GM19438 (cell line): ENCODE measurements around the gene CLDND1.
A peak's percentile ranks its signal among the peaks of the same experiment; 100 is the strongest.

ENCODE experiments used
- ATAC-seq: cut with Tn5 transposase; IDR thresholded peaks from one replicate; pipeline ENCODE4 v1.9.1; 2021; ENCODE audit warnings: low read depth; ENCODE audit not compliant: unreplicated experiment

Gene CLDND1

GRCh38 chr3:98552232-98553020 lies 29.7 kb upstream of the CLDND1 start:
- ATAC-seq = no peak

GRCh38 chr3:98551754-98552153 lies 29.1 kb upstream of the CLDND1 start:
- ATAC-seq = no peak

GRCh38 chr3:98551236-98551635 lies 28.5 kb upstream of the CLDND1 start:
- ATAC-seq = no peak

DNA sequence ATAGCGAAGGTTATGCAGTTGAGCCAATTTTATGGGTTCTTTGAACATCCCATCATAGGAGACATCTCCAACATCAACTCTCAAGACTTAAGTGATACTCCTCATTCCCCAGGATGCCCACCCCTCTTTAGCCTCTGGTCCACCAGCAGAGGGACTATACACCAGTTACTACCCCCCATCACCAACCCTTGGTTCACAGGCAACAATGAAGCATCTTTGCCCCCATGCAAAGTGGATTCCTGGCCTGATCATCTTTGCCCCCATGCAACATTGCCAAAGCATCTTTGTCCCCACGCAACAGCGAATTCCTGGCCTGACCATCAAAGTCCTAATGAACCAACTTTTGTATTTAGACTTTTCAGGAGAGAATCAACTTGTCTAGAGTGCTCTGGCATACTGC lies 28.1 kb upstream of the CLDND1 start:
- ATAC-seq = no peak

GRCh38 chr3:98548544-98548943 lies 25.8 kb upstream of the CLDND1 start:
- ATAC-seq = no peak

GRCh38 chr3:98545940-98546339 lies 23.2 kb upstream of the CLDND1 start:
- ATAC-seq = peak; percentile 56

DNA sequence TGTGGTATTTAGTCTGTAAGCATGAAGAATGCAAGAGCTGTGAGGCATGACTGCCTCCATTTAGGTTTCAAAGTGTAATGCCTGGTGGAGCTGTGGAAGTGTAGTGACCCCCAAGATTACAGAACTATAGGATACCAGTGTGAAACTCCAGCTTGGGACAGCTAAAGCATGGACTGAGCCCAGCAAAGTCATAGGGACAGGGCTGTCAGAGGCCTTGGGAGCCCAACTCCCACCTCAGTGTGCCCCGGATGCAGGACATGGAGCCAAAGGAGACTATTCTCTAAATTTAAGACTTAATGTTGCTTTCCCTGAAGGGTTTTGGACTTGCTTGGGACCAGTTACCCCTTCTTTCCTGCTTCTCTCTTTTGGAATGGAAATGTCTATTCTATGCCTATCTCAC lies 19.9 kb upstream of the CLDND1 start:
- no peak for ATAC-seq

GRCh38 chr3:98541695-98542094 lies 19.0 kb upstream of the CLDND1 start:
- no peak for ATAC-seq

GRCh38 chr3:98540346-98540745 lies 17.6 kb upstream of the CLDND1 start:
- peak; percentile 34 for ATAC-seq

GRCh38 chr3:98536456-98537017 lies 13.8 kb upstream of the CLDND1 start:
- ATAC-seq = peak; percentile 69

DNA sequence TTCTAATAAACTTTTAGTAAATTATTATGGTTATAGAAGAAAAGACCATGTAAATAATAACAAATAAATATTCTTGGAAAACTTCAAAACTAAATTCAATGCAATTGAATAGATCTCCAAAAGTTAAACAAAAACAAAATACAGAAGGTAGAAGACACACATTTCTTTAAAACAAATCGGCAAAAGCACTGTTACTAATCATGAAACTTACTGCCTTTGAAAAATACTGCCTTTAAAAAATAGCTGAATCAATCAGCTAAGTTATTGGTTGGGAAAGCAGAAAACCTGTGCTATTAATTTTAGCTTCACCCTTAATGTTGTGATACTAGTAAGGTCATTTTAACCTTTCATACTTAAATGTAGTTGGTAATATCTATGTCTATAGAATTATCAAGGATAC lies 12.0 kb upstream of the CLDND1 start:
- ATAC-seq = no peak

DNA sequence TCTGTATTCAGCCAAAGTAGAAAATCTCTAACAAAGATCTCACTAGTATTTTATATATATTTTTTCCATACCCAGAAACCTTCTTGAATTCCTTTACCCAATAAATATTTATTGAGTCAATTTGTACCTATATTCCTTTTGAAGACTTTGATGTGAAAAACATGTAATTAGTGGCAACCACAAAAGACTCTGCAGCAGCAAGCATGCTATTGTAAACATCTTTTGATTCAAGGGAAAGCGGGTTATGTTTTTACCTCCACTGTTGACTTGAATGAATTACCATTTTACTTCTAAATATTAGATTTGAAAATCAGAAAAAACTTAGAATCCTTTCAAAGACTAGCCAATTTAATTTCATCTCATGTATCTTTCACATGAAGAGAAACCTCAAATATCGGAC lies 11.5 kb upstream of the CLDND1 start:
- ATAC-seq = no peak

DNA sequence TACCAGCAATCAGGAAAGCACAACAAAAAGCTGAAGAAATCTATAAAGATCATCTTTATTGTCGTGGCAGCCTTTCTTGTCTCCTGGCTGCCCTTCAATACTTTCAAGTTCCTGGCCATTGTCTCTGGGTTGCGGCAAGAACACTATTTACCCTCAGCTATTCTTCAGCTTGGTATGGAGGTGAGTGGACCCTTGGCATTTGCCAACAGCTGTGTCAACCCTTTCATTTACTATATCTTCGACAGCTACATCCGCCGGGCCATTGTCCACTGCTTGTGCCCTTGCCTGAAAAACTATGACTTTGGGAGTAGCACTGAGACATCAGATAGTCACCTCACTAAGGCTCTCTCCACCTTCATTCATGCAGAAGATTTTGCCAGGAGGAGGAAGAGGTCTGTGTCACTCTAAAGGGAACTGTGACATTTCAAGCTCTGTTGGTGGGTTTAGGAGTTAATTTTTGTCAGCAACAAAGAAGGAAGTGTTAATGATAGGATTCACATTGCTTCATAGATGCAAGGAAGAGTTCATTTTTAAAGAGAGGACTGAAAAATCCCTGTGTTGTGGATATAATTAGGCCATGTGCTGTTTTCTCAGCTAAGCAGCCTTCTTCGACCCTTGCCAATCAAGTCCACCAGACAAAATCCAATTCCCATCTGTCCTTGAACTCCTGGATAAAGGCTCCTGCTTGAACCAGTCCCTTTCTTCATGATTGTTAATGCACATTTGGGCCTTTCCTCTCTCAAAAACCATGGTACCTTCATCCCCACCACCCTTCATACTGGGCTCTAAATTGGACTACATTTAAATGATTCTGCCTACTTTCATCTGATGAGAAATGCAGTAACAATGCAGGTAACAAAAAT lies 10.2 kb upstream of the CLDND1 start:
- ATAC-seq = no peak

GRCh38 chr3:98532275-98532637 lies 9.6 kb upstream of the CLDND1 start:
- no peak for ATAC-seq

DNA sequence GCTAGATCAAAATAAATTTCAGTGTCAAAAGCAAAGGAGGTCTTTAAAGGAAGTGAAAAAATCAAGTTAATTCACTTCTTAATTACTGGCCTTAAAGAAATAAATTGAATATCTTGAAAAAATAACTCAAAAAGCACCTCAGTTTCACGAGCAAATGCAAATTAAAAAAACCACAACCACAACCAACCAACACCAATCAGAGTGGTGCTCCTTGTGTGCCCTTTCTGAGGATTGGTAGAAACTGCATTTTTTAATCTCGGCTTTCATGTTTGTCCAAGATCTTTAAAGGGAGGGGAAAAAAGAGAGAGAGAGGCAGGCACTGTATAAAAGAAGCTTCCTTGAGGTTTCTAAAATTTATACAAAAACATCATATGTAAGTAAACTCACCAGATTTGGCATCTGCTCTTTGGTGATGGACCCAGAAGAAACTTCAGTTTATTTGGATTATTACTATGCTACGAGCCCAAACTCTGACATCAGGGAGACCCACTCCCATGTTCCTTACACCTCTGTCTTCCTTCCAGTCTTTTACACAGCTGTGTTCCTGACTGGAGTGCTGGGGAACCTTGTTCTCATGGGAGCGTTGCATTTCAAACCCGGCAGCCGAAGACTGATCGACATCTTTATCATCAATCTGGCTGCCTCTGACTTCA lies 9.0 kb upstream of the CLDND1 start, which contains the start of gene GPR15:
TSS of gene GPR15 (plus strand) at position 357 of the 653 bp plus-strand sequence. CDS start at position 413, 56 bp downstream.
- peak; percentile 24 for ATAC-seq

GRCh38 chr3:98530676-98531075 lies 8.0 kb upstream of the CLDND1 start:
- no peak for ATAC-seq

DNA sequence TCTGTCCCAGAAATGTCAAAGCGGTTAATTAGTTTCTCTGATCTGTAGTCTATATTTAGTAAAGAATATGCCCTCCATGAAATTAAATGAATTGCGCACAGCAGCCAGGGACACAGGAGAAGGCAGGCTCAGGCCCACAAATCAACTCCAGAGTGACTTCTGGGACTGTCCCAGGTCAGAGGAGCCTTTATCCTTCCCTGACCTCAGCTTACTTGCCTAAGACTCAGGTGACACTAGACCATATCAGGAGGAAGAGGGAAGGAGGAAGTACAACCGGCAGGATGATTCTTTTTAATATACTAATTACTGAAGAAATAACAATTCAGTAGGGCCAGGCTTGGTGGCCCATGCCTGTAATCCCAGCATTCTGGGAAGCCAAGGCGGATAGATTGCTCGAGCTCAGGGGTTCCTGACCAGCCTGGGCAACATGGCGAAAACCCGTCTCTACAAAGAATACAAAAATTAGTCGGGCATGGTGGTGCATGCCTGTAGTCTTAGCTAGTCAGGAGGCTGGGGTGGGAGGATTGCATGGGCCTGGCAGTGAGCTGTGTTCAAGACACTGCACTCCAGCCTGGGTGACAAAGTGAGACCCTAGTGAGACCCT lies 7.3 kb upstream of the CLDND1 start:
- no peak for ATAC-seq

DNA sequence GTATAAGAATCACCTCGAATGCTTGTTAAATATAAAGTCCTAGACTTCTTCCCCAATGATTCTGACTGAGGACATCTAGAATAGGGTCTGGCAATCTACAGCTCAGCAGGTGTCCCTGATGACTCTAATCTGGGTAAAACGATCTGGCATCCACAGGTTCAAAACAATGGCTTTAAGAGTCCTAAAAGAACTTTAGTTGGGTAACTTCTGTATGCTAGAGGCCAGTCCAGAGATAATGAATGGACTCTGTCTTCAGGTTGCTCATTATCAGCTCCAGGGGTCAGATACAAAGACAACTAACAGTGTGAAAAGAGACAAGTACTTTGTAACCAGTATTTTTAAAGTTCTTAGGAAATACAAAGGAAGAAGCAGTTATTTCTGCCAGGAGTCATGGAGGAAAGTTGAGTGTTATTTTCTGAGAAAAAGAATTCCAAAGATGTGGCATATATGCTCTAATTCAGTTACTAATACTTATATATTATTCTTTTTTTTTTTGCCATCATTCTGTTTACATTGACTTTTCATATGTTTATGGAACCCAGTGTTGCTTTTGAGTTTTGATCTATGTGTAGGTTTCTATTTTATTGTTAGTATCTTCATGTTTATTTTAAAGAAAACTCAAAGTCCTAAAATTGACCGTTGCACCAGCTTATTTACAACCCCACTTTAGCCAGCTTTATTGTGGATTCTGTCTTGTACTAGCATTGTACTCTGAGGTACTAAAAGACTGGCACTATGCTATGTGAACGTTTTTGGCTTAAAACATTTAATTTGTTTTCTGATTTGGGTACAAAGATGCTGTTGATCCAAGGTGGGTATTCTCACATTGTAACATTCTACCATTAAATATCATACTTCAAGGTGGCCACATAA lies 6.0 kb upstream of the CLDND1 start:
- ATAC-seq = no peak

- ATAC-seq = no peak
Observed at GRCh38 chr3:98525494-98525893, 2.8 kb upstream of the CLDND1 start.
